ENCODE results near the gene TCF4.

DNA sequence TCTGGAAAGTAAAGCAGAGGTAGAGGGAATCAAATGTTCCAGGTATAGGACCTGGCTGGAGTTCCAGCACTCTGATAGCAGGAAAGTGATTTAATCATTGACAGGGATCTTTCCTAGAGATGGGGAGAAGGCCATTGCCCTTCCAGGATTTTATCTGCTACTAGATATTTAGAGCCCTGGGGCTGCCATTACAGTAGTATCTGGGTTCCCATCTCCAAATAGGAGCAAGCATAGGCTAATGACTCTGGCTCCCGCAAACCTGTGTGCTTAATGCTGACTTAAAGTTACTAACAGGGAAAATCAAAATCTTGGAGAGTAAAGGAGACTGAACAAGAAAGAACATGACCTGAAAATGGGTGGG lies 331.1 kb downstream of the TCF4 start:
- TF ChIP-seq, protein P1, sequence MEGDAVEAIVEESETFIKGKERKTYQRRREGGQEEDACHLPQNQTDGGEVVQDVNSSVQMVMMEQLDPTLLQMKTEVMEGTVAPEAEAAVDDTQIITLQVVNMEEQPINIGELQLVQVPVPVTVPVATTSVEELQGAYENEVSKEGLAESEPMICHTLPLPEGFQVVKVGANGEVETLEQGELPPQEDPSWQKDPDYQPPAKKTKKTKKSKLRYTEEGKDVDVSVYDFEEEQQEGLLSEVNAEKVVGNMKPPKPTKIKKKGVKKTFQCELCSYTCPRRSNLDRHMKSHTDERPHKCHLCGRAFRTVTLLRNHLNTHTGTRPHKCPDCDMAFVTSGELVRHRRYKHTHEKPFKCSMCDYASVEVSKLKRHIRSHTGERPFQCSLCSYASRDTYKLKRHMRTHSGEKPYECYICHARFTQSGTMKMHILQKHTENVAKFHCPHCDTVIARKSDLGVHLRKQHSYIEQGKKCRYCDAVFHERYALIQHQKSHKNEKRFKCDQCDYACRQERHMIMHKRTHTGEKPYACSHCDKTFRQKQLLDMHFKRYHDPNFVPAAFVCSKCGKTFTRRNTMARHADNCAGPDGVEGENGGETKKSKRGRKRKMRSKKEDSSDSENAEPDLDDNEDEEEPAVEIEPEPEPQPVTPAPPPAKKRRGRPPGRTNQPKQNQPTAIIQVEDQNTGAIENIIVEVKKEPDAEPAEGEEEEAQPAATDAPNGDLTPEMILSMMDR (IDR thresholded peaks at IDR 0.05): no peak
- no peak for TF ChIP-seq EZH2 (IDR thresholded peaks at IDR 0.05; ENCODE audit: borderline replicate concordance, insufficient read depth, low read depth, low read length, poor library complexity, severe bottlenecking)

Data from B cell (primary cell).